Measurements from ENCODE around the gene SCUBE2. TPM values are rescaled to one million over a fixed set of nuclear protein-coding genes. Genes with fewer than 3 reads are reported as not detected.

Gene SCUBE2
- total RNA-seq, 1 donor: 1.8 TPM

DNA sequence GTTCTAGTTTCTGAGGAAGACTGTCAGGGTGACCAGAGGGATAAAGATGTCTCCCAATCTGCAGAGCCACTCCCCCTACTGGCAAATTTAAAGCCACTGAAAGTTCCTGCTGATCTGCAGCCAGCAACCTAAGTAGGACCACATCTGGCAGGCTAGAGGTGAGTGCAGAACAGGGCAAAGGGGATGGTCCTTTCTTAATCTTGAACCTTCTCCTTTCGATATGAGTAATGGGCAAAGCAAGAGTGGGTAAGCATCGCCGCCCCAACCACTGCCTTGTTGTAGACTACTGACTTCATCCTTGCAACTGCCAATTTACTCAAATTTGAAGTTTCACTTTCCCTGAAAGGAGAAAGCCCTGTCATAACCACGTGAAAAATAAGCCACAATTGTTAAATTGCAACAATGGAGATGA, 30.7 kb downstream of the SCUBE2 start:
- H2AFZ ChIP-seq (ENCODE audit: low read length): no peak overlapping the region
- no peaks in the 10 kb centered on the region for H4K20me1 ChIP-seq (ENCODE audit: insufficient read depth, low read length)
- no peak overlapping the region for H3K27ac ChIP-seq (ENCODE audit: low read depth, low read length)
- TF ChIP-seq, protein P1, sequence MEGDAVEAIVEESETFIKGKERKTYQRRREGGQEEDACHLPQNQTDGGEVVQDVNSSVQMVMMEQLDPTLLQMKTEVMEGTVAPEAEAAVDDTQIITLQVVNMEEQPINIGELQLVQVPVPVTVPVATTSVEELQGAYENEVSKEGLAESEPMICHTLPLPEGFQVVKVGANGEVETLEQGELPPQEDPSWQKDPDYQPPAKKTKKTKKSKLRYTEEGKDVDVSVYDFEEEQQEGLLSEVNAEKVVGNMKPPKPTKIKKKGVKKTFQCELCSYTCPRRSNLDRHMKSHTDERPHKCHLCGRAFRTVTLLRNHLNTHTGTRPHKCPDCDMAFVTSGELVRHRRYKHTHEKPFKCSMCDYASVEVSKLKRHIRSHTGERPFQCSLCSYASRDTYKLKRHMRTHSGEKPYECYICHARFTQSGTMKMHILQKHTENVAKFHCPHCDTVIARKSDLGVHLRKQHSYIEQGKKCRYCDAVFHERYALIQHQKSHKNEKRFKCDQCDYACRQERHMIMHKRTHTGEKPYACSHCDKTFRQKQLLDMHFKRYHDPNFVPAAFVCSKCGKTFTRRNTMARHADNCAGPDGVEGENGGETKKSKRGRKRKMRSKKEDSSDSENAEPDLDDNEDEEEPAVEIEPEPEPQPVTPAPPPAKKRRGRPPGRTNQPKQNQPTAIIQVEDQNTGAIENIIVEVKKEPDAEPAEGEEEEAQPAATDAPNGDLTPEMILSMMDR (IDR thresholded peaks at IDR 0.05; ENCODE audit: extremely low read depth, low read depth, low read length): peak; percentile 38
- H3K4me3 ChIP-seq (ENCODE audit: insufficient read depth, low read length): no peak overlapping the region
- no peaks in the 10 kb centered on the region for H3K36me3 ChIP-seq (ENCODE audit: insufficient read depth, low read length)
- no peak overlapping the region for H3K4me2 ChIP-seq (ENCODE audit: insufficient read depth, low read length)
- H3K9me3 ChIP-seq (ENCODE audit: low read depth, low read length): no peaks in the 10 kb centered on the region
- no peaks in the 10 kb centered on the region for H3K27me3 ChIP-seq (ENCODE audit: insufficient read depth, low read length)
- no peaks in the 10 kb centered on the region for H3K79me2 ChIP-seq (ENCODE audit: insufficient read depth, low read length)
- H3K4me1 ChIP-seq (ENCODE audit: insufficient read depth, low read length): no peaks in the 10 kb centered on the region
- no peak for DNase-seq (ENCODE audit: insufficient read length, low spot score, missing footprints)

DNA sequence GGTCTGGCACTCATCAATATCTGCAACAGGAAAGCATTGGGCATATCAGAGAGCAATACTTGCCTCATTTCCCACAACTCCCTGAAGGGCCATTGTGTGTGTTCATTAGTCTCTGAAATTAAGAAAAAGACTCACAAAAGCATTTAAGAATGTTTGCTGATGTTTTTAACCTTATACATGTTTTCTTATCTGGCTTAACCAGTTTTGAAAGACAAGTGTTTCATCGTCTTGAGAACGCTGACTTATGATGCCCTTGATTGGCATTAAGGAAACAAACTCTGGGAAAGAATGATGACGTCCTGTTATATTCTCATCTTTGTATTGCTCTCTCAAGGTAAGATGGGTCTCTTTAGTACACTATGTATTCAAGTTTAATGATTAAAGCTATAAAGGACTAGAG, 32.0 kb downstream of the SCUBE2 start:
- H3K27ac ChIP-seq (ENCODE audit: low read depth, low read length): no peak overlapping the region

DNA sequence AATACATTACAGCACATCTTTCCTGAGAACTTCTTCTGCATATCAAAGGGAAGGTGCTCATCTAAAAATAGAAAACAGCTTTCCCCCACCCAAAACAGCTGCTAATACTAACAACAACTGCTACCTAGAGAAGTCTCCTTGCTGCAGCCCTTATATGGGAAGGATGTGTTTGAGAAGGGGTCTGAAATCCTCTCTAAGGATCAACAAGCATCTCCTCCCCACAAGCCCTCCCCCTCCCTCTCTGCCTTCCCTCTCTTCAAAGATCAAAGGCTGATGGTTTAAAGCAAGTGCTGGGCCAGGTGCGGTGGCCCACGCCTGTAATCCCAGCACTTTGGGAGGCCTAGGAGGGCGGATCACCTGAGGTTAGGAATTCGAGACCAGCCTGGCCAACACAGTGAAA, 33.5 kb downstream of the SCUBE2 start:
- Histone ChIP-seq H3K4me2 (ENCODE audit: insufficient read depth, low read length) (no peak overlapping the region), H3K4me1 (ENCODE audit: insufficient read depth, low read length) (no peaks in the 10 kb centered on the region), H3K27me3 (ENCODE audit: insufficient read depth, low read length) (no peaks in the 10 kb centered on the region), H3K9me3 (ENCODE audit: low read depth, low read length) (no peaks in the 10 kb centered on the region), H4K20me1 (ENCODE audit: insufficient read depth, low read length) (no peaks in the 10 kb centered on the region), H2AFZ (ENCODE audit: low read length) (no peak overlapping the region), H3K79me2 (ENCODE audit: insufficient read depth, low read length) (no peaks in the 10 kb centered on the region), H3K36me3 (ENCODE audit: insufficient read depth, low read length) (no peaks in the 10 kb centered on the region), H3K4me3 (ENCODE audit: insufficient read depth, low read length) (no peak overlapping the region), H3K27ac (ENCODE audit: low read depth, low read length) (no peak overlapping the region)
- DNase-seq (ENCODE audit: insufficient read length, low spot score, missing footprints): no peak
- TF ChIP-seq, protein P1 (IDR thresholded peaks at IDR 0.05; ENCODE audit: extremely low read depth, low read depth, low read length): no peak

More for the DNA sequence above, 32.0 kb downstream of the SCUBE2 start:
- Histone ChIP-seq H2AFZ (ENCODE audit: low read length) (no peak overlapping the region), H3K4me3 (ENCODE audit: insufficient read depth, low read length) (no peak overlapping the region), H3K4me1 (ENCODE audit: insufficient read depth, low read length) (no peaks in the 10 kb centered on the region), H3K4me2 (ENCODE audit: insufficient read depth, low read length) (no peak overlapping the region), H3K36me3 (ENCODE audit: insufficient read depth, low read length) (no peaks in the 10 kb centered on the region), H4K20me1 (ENCODE audit: insufficient read depth, low read length) (no peaks in the 10 kb centered on the region), H3K9me3 (ENCODE audit: low read depth, low read length) (no peaks in the 10 kb centered on the region), H3K79me2 (ENCODE audit: insufficient read depth, low read length) (no peaks in the 10 kb centered on the region), H3K27me3 (ENCODE audit: insufficient read depth, low read length) (no peaks in the 10 kb centered on the region)
- TF ChIP-seq, protein P1 (IDR thresholded peaks at IDR 0.05; ENCODE audit: extremely low read depth, low read depth, low read length): no peak
- DNase-seq (ENCODE audit: insufficient read length, low spot score, missing footprints): no peak

DNA sequence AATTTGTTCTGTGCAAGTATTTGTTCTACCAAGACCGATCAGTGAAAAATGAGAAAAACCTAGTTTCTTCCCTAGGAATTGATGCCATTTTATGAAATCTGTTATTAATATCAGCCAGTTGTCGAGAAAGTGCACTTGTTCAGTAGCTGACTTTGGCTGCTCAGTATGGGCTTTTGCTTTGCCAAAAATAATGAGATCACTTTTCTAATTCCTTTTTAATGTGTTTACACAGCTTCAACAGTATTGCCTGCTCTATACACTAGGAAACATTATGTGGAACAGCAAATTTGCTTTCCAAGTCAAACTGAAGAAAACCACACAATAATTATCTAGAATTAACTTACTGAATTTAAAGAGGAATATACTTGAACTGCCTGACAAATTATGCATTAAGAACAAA, 34.4 kb downstream of the SCUBE2 start:
- no peak overlapping the region for H3K4me2 ChIP-seq (ENCODE audit: insufficient read depth, low read length)
- no peaks in the 10 kb centered on the region for H3K4me1 ChIP-seq (ENCODE audit: insufficient read depth, low read length)
- no peaks in the 10 kb centered on the region for H3K27me3 ChIP-seq (ENCODE audit: insufficient read depth, low read length)
- H3K9me3 ChIP-seq (ENCODE audit: low read depth, low read length): no peaks in the 10 kb centered on the region
- H3K4me3 ChIP-seq (ENCODE audit: insufficient read depth, low read length): no peak overlapping the region
- no peak overlapping the region for H3K27ac ChIP-seq (ENCODE audit: low read depth, low read length)
- H3K36me3 ChIP-seq (ENCODE audit: insufficient read depth, low read length): no peaks in the 10 kb centered on the region
- no peak overlapping the region for H2AFZ ChIP-seq (ENCODE audit: low read length)
- H4K20me1 ChIP-seq (ENCODE audit: insufficient read depth, low read length): no peaks in the 10 kb centered on the region
- no peaks in the 10 kb centered on the region for H3K79me2 ChIP-seq (ENCODE audit: insufficient read depth, low read length)
- DNase-seq (ENCODE audit: insufficient read length, low spot score, missing footprints): no peak
- TF ChIP-seq, protein P1 (IDR thresholded peaks at IDR 0.05; ENCODE audit: extremely low read depth, low read depth, low read length): no peak

Measured in osteoblast (primary cell).